Activated naive CD4-positive, alpha-beta T cell treated with anti-CD3 and anti-CD28 coated beads, Interleukin-2, amount 50 U/mL, for 72 hours (primary cell): ENCODE results near the gene LYPD1. TPM values are rescaled to one million over a fixed set of nuclear protein-coding genes. Genes with fewer than 3 reads are reported as not detected.

Source experiments
- ATAC-seq, 2 donors: fragments of 150-1000 bp; cut with Tn5 transposase; 2 replicates each; pipeline ENCODE4 v1.10.0; 2021; ENCODE audit warnings: mild to moderate bottlenecking in 2 of 2, moderate library complexity in 2 of 2
- DNase-seq, 2 donors: peaks; one replicate each; pipeline ENCODE4 v3.0.0; 2021 to 2022; ENCODE audit warnings: low spot score in 2 of 2
- H3K27ac Mint-ChIP-seq, 2 donors: one replicate each; pipeline ENCODE4 v1.8.0; 2022; ENCODE audit warnings: mild to moderate bottlenecking in 2 of 2, mixed read lengths in 2 of 2
- H3K36me3 Mint-ChIP-seq, 2 donors: one replicate each; pipeline ENCODE4 v1.8.0; 2022; ENCODE audit warnings: mixed read lengths in 2 of 2
- H3K9me3 Mint-ChIP-seq, 2 donors: one replicate each; pipeline ENCODE4 v1.8.0; 2022; ENCODE audit warnings: mixed read lengths in 2 of 2
- total RNA-seq, 2 donors: library from RNA; stranded (reverse); gene quantifications; one replicate each; pipeline ENCODE4 v1.2.3, GENCODE V29; 2022

Gene LYPD1
- total RNA-seq, 2 donors from 2014 or later, result not detected

DNA sequence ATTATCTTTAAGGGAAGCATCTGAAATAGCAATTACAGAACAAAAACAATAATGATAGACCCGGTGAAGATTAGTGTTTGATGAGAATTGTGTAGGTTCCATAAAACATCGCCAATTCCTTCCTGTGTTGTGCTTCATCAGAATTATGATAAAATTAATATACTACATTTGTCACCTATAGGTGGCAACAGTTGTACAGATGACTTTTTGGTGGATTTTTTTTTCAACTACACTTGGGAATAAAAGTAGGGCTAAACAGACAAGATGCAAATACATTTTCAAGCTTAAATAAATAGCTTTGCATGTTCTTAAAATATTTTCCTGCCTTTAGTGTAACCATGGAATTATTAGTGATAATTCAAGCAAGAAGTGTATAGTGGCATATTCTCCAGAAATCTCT lies 7.0 kb upstream of the LYPD1 start:
- H3K36me3 Mint-ChIP-seq, result peaks cover 0 to 5% of the 10 kb centered on the region in 2 donors
- DNase-seq (no peak), ATAC-seq (no peak)
- no peak overlapping the region for H3K27ac Mint-ChIP-seq
- peaks cover 0 to 4% of the 10 kb centered on the region in 2 donors for H3K9me3 Mint-ChIP-seq

DNA sequence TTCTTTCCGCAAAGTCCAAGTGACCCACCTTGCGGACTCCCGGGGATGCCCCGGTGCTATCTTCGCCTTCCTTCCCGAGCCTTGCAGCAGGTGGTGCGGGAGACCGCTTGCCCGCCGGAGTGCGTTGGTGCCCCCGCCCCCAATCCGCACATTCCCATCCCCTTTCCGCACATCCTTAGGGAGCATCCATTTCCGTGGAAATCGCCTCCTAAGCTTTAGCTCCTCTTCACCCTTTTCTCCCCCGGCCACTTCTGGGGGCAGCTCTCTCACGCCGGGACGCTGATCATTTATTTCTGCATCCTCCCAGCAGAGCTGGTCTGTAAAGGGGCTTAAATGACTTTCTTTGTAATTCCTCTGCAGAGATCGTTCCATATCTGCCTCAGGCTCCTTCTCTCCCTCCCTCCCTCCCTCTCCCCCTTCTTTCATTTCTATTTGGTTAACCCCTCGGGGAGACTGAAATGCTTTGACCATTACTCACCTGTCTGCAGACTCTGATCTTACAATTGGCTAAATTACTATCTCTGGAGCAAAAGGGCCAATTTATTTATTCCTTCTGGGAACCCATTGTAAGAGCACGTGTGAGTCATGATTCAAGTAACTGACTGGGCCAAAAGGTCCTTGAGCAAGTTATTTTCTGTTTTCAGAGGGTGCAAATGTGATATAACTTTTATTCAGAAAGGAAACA lies 1.3 kb upstream of the LYPD1 start:
- peak overlapping the region in 1 of 2 donors; percentile 45 for H3K27ac Mint-ChIP-seq
- no peaks in the 10 kb centered on the region for H3K9me3 Mint-ChIP-seq
- peaks cover 6% of the 10 kb centered on the region in 2 donors for H3K36me3 Mint-ChIP-seq
- DNase-seq (no peak), ATAC-seq (no peak)

GRCh38 chr2:132670496-132671150 lies 618 bp upstream of the LYPD1 start:
- ATAC-seq, result no peak
- no peak overlapping the region for H3K27ac Mint-ChIP-seq
- DNase-seq, result no peak
- H3K36me3 Mint-ChIP-seq, result peaks cover 6% of the 10 kb centered on the region in 2 donors
- no peaks in the 10 kb centered on the region for H3K9me3 Mint-ChIP-seq

DNA sequence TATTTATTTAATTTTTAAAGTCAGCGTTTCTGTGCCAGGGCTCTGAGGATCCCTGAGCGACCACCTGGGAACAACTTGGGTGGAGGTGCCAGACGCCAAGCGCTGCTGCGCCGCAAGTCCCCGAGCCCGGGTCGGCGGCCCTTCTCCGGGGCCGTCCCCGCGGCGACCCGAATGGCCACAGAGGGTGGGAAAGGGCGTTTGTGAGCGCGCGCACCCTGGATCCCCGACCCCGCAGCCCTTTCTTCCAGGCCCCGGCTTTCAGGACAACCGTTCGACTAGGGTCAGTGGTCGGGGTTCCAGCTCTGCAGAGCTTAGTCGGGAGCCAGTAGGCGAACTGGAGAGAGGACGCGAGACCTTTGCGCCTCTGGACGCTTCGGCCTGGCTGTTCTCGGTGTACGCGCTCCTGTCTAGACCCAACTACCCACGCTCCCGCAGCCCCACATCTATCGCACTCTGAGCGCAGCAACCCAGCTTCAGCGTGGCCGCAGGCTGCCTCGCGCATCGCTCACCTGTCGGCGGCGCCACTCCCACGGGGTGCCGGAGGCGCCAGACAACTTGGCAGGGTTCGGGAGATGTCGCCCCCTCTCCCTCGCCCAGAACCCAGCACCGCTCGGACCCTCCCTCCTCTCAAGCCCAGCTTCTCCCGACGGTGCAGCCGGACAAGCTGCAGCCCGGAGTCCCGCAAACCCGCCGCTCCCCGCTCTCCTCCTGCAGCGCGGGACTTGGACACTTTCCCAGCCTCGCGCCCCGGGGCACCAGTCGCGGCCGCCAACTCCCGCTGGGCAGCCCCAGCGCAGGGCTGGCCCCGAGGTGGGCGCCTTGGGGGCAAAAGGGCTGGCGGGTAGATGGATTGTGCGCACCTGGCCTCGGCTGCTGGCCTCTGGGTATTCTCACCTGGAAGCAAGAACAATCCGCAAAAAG lies 758 bp downstream of the LYPD1 start:
- DNase-seq, result no peak
- Mint-ChIP-seq H3K36me3 (peaks cover 6% of the 10 kb centered on the region in 2 donors), H3K27ac (no peak overlapping the region), H3K9me3 (no peaks in the 10 kb centered on the region)
- no peak for ATAC-seq

GRCh38 chr2:132668189-132668823 lies 1.7 kb downstream of the LYPD1 start:
- ATAC-seq (no peak), DNase-seq (no peak)
- Mint-ChIP-seq H3K9me3 (no peaks in the 10 kb centered on the region), H3K36me3 (peaks cover 6% of the 10 kb centered on the region in 2 donors), H3K27ac (no peak overlapping the region)

- no peak for DNase-seq
- no peak for ATAC-seq
- Mint-ChIP-seq H3K27ac (no peak overlapping the region), H3K9me3 (no peaks in the 10 kb centered on the region), H3K36me3 (peaks cover 6% of the 10 kb centered on the region in 2 donors)
Measured at GRCh38 chr2:132667706-132668105, 2.3 kb downstream of the LYPD1 start.

DNA sequence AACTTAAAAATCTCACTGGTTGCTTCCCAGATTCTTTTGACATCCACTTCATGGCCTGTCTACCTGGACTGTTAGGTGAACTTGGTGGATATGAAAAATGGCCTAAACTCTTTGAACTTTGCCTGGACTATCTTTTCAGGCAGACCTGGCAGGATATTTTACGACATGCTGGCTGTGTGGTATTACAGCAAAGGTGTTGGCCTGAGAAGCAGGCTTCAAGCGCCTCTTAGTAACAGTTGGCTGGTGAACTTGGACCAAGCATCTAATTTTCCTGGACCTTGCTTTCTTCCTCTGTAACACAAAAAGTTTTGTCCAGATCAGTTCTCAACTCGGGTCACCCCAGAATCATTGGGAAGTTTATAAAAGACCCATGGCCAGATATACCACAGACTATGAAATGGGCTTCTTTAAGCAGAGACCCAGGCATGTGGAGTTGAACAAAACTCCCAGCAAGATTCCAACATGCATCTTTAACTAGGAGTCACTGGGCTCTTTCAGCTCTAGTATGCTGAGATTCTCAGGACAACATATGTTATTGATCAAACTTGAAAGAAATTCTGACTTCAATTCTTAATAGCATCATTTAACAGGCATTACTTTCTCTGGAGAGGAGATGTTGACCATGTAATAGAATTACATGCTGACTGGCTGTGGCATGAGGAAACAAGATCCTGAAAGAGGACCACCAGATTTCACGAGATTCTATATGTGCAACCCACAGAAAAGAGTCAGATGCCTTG lies 4.4 kb downstream of the LYPD1 start:
- Mint-ChIP-seq H3K36me3 (no peaks in the 10 kb centered on the region), H3K27ac (no peak overlapping the region), H3K9me3 (peaks cover 0 to 4% of the 10 kb centered on the region in 2 donors)
- DNase-seq, result no peak
- no peak for ATAC-seq

DNA sequence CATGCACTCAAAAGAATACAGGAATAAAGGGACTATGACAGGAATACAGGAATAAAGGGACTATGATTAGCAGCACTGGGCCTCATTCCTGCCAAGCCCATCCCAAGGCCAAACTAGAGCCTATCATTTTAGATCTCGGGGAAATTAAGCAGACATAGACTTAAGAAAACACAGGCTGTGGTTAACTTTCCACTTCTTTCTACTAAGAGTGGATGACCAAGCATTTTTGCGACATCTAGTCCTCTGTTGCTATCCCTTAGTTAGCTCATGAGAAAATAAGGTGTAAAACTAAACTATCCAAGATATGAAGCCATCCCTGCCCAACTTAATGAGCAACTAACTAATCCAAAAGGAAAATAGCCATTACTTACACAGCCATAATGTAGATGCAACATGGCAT lies 5.9 kb downstream of the LYPD1 start:
- H3K9me3 Mint-ChIP-seq, result peaks cover 0 to 11% of the 10 kb centered on the region in 2 donors
- DNase-seq, result no peak
- H3K27ac Mint-ChIP-seq, result no peak overlapping the region
- ATAC-seq, result no peak
- H3K36me3 Mint-ChIP-seq, result no peaks in the 10 kb centered on the region

DNA sequence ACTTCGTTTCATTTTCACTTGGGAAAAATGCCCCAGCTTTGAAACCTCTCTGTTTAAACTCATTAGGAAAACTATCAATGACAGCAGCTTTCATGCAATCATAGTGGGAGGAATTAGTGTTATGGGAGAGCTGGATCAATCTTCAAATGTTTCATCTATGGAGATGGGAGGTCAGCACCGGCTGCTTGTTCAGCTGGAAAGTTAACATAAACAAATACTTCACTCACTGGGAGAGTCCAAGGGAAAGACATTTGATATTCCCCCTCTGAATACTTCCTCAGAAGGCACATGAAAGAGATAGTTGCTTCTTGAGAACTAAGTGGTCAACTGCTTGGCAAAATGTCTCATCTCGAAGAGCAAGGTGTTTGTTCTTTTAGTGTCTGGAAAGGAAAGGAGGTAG lies 7.3 kb downstream of the LYPD1 start:
- no peak for DNase-seq
- no peaks in the 10 kb centered on the region for H3K36me3 Mint-ChIP-seq
- H3K9me3 Mint-ChIP-seq, result peaks cover 0 to 11% of the 10 kb centered on the region in 2 donors
- no peak for ATAC-seq
- no peak overlapping the region for H3K27ac Mint-ChIP-seq

- Mint-ChIP-seq H3K9me3 (peaks cover 0 to 17% of the 10 kb centered on the region in 2 donors), H3K27ac (no peak overlapping the region), H3K36me3 (no peaks in the 10 kb centered on the region)
- ATAC-seq (no peak), DNase-seq (no peak)
Measured at GRCh38 chr2:132659331-132659730, 10.7 kb downstream of the LYPD1 start.

GRCh38 chr2:132656266-132656975 lies 13.6 kb downstream of the LYPD1 start:
- DNase-seq, result no peak
- ATAC-seq, result no peak
- Mint-ChIP-seq H3K9me3 (peaks cover 5 to 22% of the 10 kb centered on the region in 2 donors), H3K27ac (no peak overlapping the region), H3K36me3 (no peaks in the 10 kb centered on the region)

GRCh38 chr2:132654968-132655367 lies 15.0 kb downstream of the LYPD1 start:
- Mint-ChIP-seq H3K9me3 (peaks cover 5 to 18% of the 10 kb centered on the region in 2 donors), H3K36me3 (no peaks in the 10 kb centered on the region), H3K27ac (no peak overlapping the region)
- ATAC-seq, result no peak
- no peak for DNase-seq

GRCh38 chr2:132654335-132654734 lies 15.7 kb downstream of the LYPD1 start:
- H3K9me3 Mint-ChIP-seq, result peaks cover 5 to 13% of the 10 kb centered on the region in 2 donors
- no peak for DNase-seq
- no peaks in the 10 kb centered on the region for H3K36me3 Mint-ChIP-seq
- no peak for ATAC-seq
- H3K27ac Mint-ChIP-seq, result no peak overlapping the region

DNA sequence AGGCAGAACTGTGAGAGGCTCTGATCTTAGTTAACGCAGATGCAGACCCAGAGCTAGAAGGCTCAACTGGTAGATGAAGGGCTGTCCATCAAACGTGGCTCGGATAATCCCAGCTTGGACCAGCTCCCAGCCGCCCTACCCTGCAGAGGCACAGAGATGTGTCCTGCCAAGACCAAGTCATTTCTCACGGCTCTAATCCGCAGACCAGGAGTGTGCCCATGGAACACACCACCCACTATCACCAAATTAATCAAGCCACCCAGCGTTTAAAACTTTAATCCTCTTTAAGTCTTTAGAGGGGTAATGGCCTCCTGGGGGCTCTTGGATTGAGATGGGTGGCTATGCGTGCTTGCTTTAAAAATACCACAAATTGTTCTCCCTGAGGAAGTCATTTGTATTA lies 17.5 kb downstream of the LYPD1 start:
- no peak for DNase-seq
- H3K27ac Mint-ChIP-seq, result no peak overlapping the region
- no peak for ATAC-seq
- peaks cover 5 to 19% of the 10 kb centered on the region in 2 donors for H3K9me3 Mint-ChIP-seq
- peaks cover 0 to 4% of the 10 kb centered on the region in 2 donors for H3K36me3 Mint-ChIP-seq

DNA sequence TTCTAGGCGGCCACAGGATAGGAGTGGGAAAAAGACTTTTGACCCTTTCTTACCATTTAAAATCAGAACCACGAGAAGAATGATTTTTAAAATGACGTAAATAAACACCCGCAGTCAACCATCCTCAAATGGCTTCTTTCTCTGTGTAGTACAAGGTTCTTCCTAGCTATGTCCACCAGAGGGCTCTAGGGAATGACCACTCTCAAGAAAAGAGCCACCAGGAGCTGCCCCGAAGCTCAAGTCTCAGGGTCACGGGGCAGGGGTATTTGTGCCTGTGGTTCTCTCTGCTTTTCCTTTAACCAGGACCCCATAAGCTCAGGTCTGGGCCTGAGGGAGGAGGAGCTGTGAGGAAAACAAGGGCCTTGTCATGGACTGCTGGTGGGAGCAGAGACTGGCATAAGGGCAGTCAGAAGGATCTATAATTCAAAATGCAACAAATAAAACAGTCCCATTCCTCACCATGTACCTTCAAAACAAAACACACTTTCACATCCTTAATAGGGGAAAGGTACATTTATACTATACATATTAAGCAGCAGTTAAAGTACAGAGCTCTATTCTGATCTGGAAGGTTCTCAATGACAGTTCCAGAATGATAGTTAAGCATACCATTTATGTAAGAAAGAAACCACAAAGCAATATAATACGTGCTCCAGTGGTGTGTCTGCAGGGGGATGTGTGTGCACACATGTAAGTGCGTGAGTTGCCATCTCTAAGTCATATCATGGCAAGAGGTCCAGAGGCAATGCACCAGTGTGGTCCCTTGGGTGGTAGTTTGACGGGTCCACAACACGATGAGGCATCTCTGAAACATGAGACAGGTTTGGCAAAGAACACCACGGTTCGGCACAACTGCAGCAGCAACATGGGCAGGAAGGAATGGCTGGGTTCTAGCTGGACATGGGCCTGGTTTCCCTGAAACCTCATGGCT lies 18.6 kb downstream of the LYPD1 start:
- ATAC-seq, result no peak
- H3K9me3 Mint-ChIP-seq, result peaks cover 5 to 17% of the 10 kb centered on the region in 2 donors
- no peak overlapping the region for H3K27ac Mint-ChIP-seq
- H3K36me3 Mint-ChIP-seq, result peaks cover 0 to 4% of the 10 kb centered on the region in 2 donors
- DNase-seq, result no peak
